Measurements from ENCODE around the gene GUCY1A1. TPM values are rescaled to one million over a fixed set of nuclear protein-coding genes. Genes with fewer than 3 reads are reported as not detected.

The GUCY1A1 gene
- total RNA-seq, 1 experiment from 2014 or later, result not detected

DNA sequence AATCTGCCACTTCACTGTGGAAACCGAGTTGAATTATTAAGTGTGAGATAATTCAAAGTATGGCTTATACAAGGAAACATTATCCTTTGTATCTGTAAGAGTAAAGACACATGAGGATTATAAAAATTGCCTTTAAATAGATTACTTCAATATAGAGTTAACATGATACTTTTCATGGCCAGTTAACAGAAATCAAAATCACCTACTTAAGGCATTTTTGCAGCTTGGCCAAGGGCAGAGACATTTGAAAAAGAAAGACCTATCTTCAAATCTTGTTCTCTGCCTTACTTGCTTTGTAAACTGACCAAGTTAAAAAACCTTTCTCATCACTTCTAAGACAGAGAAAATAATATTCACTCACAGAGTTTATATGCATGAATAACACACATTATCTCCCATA is 47.3 kb downstream of the GUCY1A1 start:
- Mint-ChIP-seq H3K9me3 (ENCODE audit: unreplicated experiment) (no peaks in the 10 kb centered on the region), H3K27ac (ENCODE audit: low read depth, unreplicated experiment) (no peak overlapping the region), H3K4me3 (ENCODE audit: unreplicated experiment) (no peak overlapping the region), H3K36me3 (ENCODE audit: insufficient read depth, unreplicated experiment) (no peaks in the 10 kb centered on the region), H3K27me3 (ENCODE audit: insufficient read depth, unreplicated experiment) (no peaks in the 10 kb centered on the region), H3K4me1 (ENCODE audit: insufficient read depth, unreplicated experiment) (no peaks in the 10 kb centered on the region)
- BruUV-seq (replicated peaks), result no TSS peak
- TF ChIP-seq, protein P1, sequence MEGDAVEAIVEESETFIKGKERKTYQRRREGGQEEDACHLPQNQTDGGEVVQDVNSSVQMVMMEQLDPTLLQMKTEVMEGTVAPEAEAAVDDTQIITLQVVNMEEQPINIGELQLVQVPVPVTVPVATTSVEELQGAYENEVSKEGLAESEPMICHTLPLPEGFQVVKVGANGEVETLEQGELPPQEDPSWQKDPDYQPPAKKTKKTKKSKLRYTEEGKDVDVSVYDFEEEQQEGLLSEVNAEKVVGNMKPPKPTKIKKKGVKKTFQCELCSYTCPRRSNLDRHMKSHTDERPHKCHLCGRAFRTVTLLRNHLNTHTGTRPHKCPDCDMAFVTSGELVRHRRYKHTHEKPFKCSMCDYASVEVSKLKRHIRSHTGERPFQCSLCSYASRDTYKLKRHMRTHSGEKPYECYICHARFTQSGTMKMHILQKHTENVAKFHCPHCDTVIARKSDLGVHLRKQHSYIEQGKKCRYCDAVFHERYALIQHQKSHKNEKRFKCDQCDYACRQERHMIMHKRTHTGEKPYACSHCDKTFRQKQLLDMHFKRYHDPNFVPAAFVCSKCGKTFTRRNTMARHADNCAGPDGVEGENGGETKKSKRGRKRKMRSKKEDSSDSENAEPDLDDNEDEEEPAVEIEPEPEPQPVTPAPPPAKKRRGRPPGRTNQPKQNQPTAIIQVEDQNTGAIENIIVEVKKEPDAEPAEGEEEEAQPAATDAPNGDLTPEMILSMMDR (IDR thresholded peaks at IDR 0.05; ENCODE audit: unreplicated experiment), result no peak
- no peak for DNase-seq (ENCODE audit: unreplicated experiment)
- ChIA-PET CTCF (interaction anchor here (0.6 to 0.7 kb wide), 2 partner anchors 20 to 310 kb away, joined by 3 to 4 read pairs; no protein-coding TSS in a partner anchor), POLR2A (no interaction called here)
- intact Hi-C loops (cut with micrococcal nuclease), result no loop called here

DNA sequence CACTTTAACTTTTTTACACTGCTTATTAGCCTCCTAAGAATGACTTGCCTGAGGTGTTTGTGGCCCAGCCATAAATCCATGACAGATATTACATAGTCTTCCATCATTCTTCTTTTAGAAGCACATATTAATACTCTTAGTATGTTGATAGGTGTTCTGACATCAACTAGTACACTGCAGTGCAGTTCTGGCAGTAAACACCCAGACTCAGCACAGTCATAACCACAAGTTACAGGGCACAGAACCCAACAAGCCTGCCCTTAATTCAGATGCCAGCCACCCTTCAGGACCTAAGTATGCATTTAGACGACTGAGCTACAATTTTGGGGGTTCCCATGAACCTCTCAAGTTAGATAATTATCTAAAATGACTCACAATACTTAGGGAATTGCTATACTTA is 55.7 kb downstream of the GUCY1A1 start:
- BruUV-seq (replicated peaks), result no TSS peak
- H3K9me3 Mint-ChIP-seq (ENCODE audit: unreplicated experiment), result peaks cover 6% of the 10 kb centered on the region
- CTCF ChIA-PET, result no interaction called here
- intact Hi-C loops (cut with micrococcal nuclease), result no loop called here
- no peaks in the 10 kb centered on the region for H3K36me3 Mint-ChIP-seq (ENCODE audit: insufficient read depth, unreplicated experiment)
- no peak overlapping the region for H3K4me3 Mint-ChIP-seq (ENCODE audit: unreplicated experiment)
- TF ChIP-seq, protein P1 (IDR thresholded peaks at IDR 0.05; ENCODE audit: unreplicated experiment), result no peak
- no peaks in the 10 kb centered on the region for H3K27me3 Mint-ChIP-seq (ENCODE audit: insufficient read depth, unreplicated experiment)
- peaks cover 7% of the 10 kb centered on the region for H3K4me1 Mint-ChIP-seq (ENCODE audit: insufficient read depth, unreplicated experiment)
- DNase-seq (ENCODE audit: unreplicated experiment), result no peak
- POLR2A ChIA-PET, result no interaction called here
- H3K27ac Mint-ChIP-seq (ENCODE audit: low read depth, unreplicated experiment), result no peak overlapping the region

GRCh38 chr4:155722816-155723499 is 56.3 kb downstream of the GUCY1A1 start:
- BruUV-seq (replicated peaks), result no TSS peak
- DNase-seq (ENCODE audit: unreplicated experiment), result no peak
- peaks cover 7% of the 10 kb centered on the region for H3K4me1 Mint-ChIP-seq (ENCODE audit: insufficient read depth, unreplicated experiment)
- no peaks in the 10 kb centered on the region for H3K36me3 Mint-ChIP-seq (ENCODE audit: insufficient read depth, unreplicated experiment)
- no peak overlapping the region for H3K27ac Mint-ChIP-seq (ENCODE audit: low read depth, unreplicated experiment)
- H3K4me3 Mint-ChIP-seq (ENCODE audit: unreplicated experiment), result no peak overlapping the region
- no peaks in the 10 kb centered on the region for H3K27me3 Mint-ChIP-seq (ENCODE audit: insufficient read depth, unreplicated experiment)
- intact Hi-C loops (cut with micrococcal nuclease), result no loop called here
- H3K9me3 Mint-ChIP-seq (ENCODE audit: unreplicated experiment), result peaks cover 6% of the 10 kb centered on the region
- TF ChIP-seq, protein P1 (IDR thresholded peaks at IDR 0.05; ENCODE audit: unreplicated experiment), result no peak
- CTCF ChIA-PET, result interaction anchor here (0.6 to 1.5 kb wide), 2 partner anchors 25 to 42 kb away, joined by 3 read pairs; no protein-coding TSS in a partner anchor
- POLR2A ChIA-PET, result no interaction called here

DNA sequence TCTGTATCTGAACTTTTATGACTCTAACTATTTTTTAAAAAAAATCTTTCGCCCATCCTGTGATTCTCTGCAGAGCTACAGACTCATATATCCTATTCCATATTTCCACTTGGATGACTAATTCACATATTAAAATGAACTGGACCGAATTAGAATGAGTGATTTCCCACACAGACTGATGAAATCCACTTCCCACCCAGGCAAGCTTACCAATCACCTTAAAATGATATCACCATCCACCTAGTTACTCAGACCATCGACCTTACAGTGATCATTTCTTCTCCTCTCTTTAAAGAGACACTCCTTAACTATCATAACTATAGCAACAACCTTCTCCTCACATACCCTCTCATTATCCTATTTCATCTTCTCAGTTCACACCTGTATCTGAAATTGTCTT is 58.1 kb downstream of the GUCY1A1 start:
- Mint-ChIP-seq H3K27me3 (ENCODE audit: insufficient read depth, unreplicated experiment) (no peaks in the 10 kb centered on the region), H3K27ac (ENCODE audit: low read depth, unreplicated experiment) (no peak overlapping the region), H3K4me3 (ENCODE audit: unreplicated experiment) (no peak overlapping the region), H3K9me3 (ENCODE audit: unreplicated experiment) (peaks cover 6% of the 10 kb centered on the region), H3K4me1 (ENCODE audit: insufficient read depth, unreplicated experiment) (peaks cover 7% of the 10 kb centered on the region), H3K36me3 (ENCODE audit: insufficient read depth, unreplicated experiment) (no peaks in the 10 kb centered on the region)
- CTCF ChIA-PET, result no interaction called here
- DNase-seq (ENCODE audit: unreplicated experiment), result no peak
- intact Hi-C loops (cut with micrococcal nuclease), result no loop called here
- no TSS peak for BruUV-seq (replicated peaks)
- POLR2A ChIA-PET, result interaction anchor here (0.6 to 1.1 kb wide), 2 partner anchors 18 to 161 kb away, joined by 3 read pairs; no protein-coding TSS in a partner anchor
- TF ChIP-seq, protein P1 (IDR thresholded peaks at IDR 0.05; ENCODE audit: unreplicated experiment), result no peak
